Measurements from ENCODE around the gene CSNK2A1. TPM values are rescaled to one million over a fixed set of nuclear protein-coding genes. Genes with fewer than 3 reads are reported as not detected.

CSNK2A1 gene
- total RNA-seq, 1 experiment from 2014 or later, result 229 TPM

DNA sequence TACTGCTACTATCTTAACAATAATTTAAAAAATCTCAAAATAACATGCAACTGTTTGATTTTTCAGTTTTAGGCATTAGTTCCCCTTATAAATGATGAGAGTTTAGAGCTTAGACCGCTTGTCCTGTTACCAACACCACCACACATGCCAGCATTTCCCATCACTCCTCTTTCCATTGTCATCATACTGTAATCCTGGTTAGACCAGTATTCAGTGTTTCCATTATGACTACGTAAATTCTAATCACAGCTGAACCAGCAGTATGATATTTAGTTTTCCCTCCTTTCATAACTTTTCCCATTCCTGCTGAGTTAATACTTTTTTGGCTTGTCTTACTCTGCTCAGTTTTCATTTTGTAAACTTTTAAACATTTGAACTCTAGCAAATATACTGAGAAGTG is 69.0 kb downstream of the CSNK2A1 start:
- H3K27ac Mint-ChIP-seq, result no peak overlapping the region
- peaks cover 21% of the 10 kb centered on the region for H3K27me3 Mint-ChIP-seq (ENCODE audit: low read depth)
- no peak overlapping the region for H2BK120ac ChIP-seq (ENCODE audit: low read depth, low read length, poor library complexity, severe bottlenecking)
- no peak overlapping the region for H4K5ac ChIP-seq (ENCODE audit: insufficient read length, low read depth, low read length)
- H3K56ac ChIP-seq (ENCODE audit: insufficient read length, low read depth, low read length), result no peak overlapping the region
- H3K14ac ChIP-seq (ENCODE audit: insufficient read depth, low read length), result no peak overlapping the region
- H3K18ac ChIP-seq (ENCODE audit: insufficient read length, low read depth, low read length), result no peak overlapping the region
- WGBS (ENCODE audit: extremely low coverage, insufficient read length, low lambda C conversion rate), result no CpG with 5 or more reads among the region's 2 CpGs
- peaks cover 30 to 64% (median 40%) of the 10 kb centered on the region in 3 experiments for H3K36me3 Mint-ChIP-seq (ENCODE audit: insufficient read depth in 1 of 3, low read depth in 3 of 3)
- H2BK20ac ChIP-seq (ENCODE audit: low read depth, low read length, poor library complexity, severe bottlenecking), result no peak overlapping the region
- H3K9me3 ChIP-seq (ENCODE audit: control insufficient read depth, low read depth, low read length), result peaks cover 20% of the 10 kb centered on the region
- DNase-seq, result no peak
- no peak overlapping the region for H3K9ac ChIP-seq (ENCODE audit: extremely low read depth, insufficient read length, low read length)
- H3T11ph ChIP-seq (ENCODE audit: low read length), result no peak overlapping the region
- TF ChIP-seq, protein P1, sequence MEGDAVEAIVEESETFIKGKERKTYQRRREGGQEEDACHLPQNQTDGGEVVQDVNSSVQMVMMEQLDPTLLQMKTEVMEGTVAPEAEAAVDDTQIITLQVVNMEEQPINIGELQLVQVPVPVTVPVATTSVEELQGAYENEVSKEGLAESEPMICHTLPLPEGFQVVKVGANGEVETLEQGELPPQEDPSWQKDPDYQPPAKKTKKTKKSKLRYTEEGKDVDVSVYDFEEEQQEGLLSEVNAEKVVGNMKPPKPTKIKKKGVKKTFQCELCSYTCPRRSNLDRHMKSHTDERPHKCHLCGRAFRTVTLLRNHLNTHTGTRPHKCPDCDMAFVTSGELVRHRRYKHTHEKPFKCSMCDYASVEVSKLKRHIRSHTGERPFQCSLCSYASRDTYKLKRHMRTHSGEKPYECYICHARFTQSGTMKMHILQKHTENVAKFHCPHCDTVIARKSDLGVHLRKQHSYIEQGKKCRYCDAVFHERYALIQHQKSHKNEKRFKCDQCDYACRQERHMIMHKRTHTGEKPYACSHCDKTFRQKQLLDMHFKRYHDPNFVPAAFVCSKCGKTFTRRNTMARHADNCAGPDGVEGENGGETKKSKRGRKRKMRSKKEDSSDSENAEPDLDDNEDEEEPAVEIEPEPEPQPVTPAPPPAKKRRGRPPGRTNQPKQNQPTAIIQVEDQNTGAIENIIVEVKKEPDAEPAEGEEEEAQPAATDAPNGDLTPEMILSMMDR (conservative IDR thresholded peaks at IDR 0.05), result no peak
- no peak overlapping the region for H2AFZ ChIP-seq (ENCODE audit: low read length)
- H3K4me1 Mint-ChIP-seq, result no peaks in the 10 kb centered on the region
- peaks cover 30 to 31% of the 10 kb centered on the region in 2 experiments for H3K9me3 Mint-ChIP-seq
- H3K27me3 ChIP-seq (ENCODE audit: insufficient read depth, low read length), result no peaks in the 10 kb centered on the region
- H2BK15ac ChIP-seq (ENCODE audit: low read depth, low read length), result no peak overlapping the region
- H3K4ac ChIP-seq (ENCODE audit: low read depth, low read length), result no peak overlapping the region
- no peaks in the 10 kb centered on the region for H3K23me2 ChIP-seq (ENCODE audit: insufficient read length, low read depth, low read length, poor library complexity, severe bottlenecking)
- no peaks in the 10 kb centered on the region for H4K20me1 ChIP-seq (ENCODE audit: control insufficient read depth, insufficient read depth, insufficient read length)
- no peaks in the 10 kb centered on the region for H3K79me2 ChIP-seq (ENCODE audit: insufficient read depth, low read length)
- H3K4me2 ChIP-seq (ENCODE audit: insufficient read depth, insufficient read length, low read length), result no peak overlapping the region
- H2BK5ac ChIP-seq (ENCODE audit: insufficient read length, low read length), result no peak overlapping the region
- H2BK12ac ChIP-seq (ENCODE audit: insufficient read length, low read depth, low read length), result no peak overlapping the region
- H4K91ac ChIP-seq (ENCODE audit: insufficient read length, low read depth, low read length), result no peak overlapping the region
- H3K4me3 Mint-ChIP-seq, result no peak overlapping the region
- peaks cover 4% of the 10 kb centered on the region for H3K79me1 ChIP-seq (ENCODE audit: insufficient read depth, low read depth, low read length, poor library complexity, severe bottlenecking)
- H4K8ac ChIP-seq (replicated peaks; ENCODE audit: insufficient read length, low read depth, low read length), result no peak overlapping the region
- H3K23ac ChIP-seq (ENCODE audit: insufficient read length, low read depth, low read length), result no peak overlapping the region
- H3K4me1 ChIP-seq (ENCODE audit: insufficient read depth, low read length), result no peaks in the 10 kb centered on the region
- H2AK5ac ChIP-seq (ENCODE audit: insufficient read length, low read length), result no peak overlapping the region
- no peak overlapping the region for H3K27ac ChIP-seq (ENCODE audit: insufficient read length, low read depth, low read length)
